Psoas muscle (tissue), 8 donors: ENCODE data around the gene ENTHD1. TPM values are rescaled to one million over a fixed set of nuclear protein-coding genes. Genes with fewer than 3 reads are reported as not detected.
"Not testable (repeated sequence)": the region's sequence is repeated elsewhere in the genome, so short reads cannot be mapped to it uniquely, and the experiment has no call there.

Source experiments
- ATAC-seq, 4 donors: fragments of 200-7000 bp; cut with Tn5 transposase; one replicate each; pipeline ENCODE4 v1.9.1; 2020; ENCODE audit warnings: moderate library complexity in 3 of 4, mild to moderate bottlenecking in 2 of 4
- DNase-seq, 2 donors: peaks; one replicate each; pipeline ENCODE4 v3.0.0-alpha.2; 2020
- H3K27ac ChIP-seq: fragments of 200-600 bp; one replicate; pipeline ENCODE4 v1.8.0; 2022
- H3K27me3 ChIP-seq, 3 donors: fragments of 200-600 bp in 1 of 3; one replicate each; pipeline versions ENCODE4 v1.6.1 to v1.8.0; 2013 to 2022; ENCODE audit warnings: low read length in 2 of 3, mild to moderate bottlenecking in 2 of 3, moderate library complexity in 1 of 3; ENCODE audit not compliant: insufficient read depth in 3 of 3
- H3K36me3 ChIP-seq, 2 donors: fragments of 200-600 bp in 1 of 2; one replicate each; pipeline versions ENCODE4 v1.6.1 to v1.8.0; 2013 to 2022; ENCODE audit warnings: low read depth in 1 of 2, mild to moderate bottlenecking in 1 of 2, moderate library complexity in 1 of 2; ENCODE audit not compliant: insufficient read depth in 1 of 2
- H3K4me1 ChIP-seq: fragments of 200-600 bp; one replicate; pipeline ENCODE4 v1.8.0; 2022
- H3K4me3 ChIP-seq: fragments of 200-600 bp; one replicate; pipeline ENCODE4 v1.8.0; 2022; ENCODE audit warnings: mild to moderate bottlenecking
- H3K9me3 ChIP-seq: fragments of 200-600 bp; one replicate; pipeline ENCODE4 v1.8.0; 2022
- WGBS, 3 donors: extraction: QIAGEN DNeasy Blood & Tissue Kit; methylation state at CpG; one replicate each; pipeline versions ENCODE4 v1.1.6 to v1.1.7; 2013; 5-methylcytosine and 5-hydroxymethylcytosine counted together
- intact Hi-C, 2 donors: fragments of 100-400 bp; cut with DNase I; formaldehyde crosslinking; loops; one replicate each; pipeline versions ENCODE4 v1.11.0 to v1.14.2; 2022
- polyA plus RNA-seq, 3 donors: library from polyadenylated mRNA; stranded (reverse); fragments of 200-250 nt; gene quantifications; one replicate each; pipeline ENCODE4 v1.2.3, GENCODE V29; 2013
- total RNA-seq, 4 donors: library from RNA; stranded (reverse); fragmentation: NEBNext Ultra II Directional in 2 of 4; extraction: Animal tissue kit (Norgen Biotek cat#: 25700) in 2 of 4; gene quantifications; one replicate each; pipeline versions ENCODE4 v1.2.1 to v1.2.4, GENCODE V29; 2021 to 2023
- TF ChIP-seq, protein P1 (sequence below): fragments of 200-600 bp; IDR thresholded peaks from one replicate; pipeline ENCODE4 v1.8.0; 2022; ENCODE audit warnings: antibody characterized with exemption
- donor health status: healthy with polysubstance abuse.
- donor health status: DM: no; HTN: no; CAD: no; lungs with moderate emphysema.
- donor health status: Bipolar disorder and iron deficiency.
- donor health status: healthy.
- donor health status: DM: yes; HTN: yes; CAD: no.
- donor health status: DM: no; HTN: no; CAD: no.
- donor health status: DM: no; HTN: no; CAD: no.
- donor health status: DM: yes; HTN: yes; CAD: no.

The ENTHD1 gene
- total and polyA plus RNA-seq, 7 donors: not detected

DNA sequence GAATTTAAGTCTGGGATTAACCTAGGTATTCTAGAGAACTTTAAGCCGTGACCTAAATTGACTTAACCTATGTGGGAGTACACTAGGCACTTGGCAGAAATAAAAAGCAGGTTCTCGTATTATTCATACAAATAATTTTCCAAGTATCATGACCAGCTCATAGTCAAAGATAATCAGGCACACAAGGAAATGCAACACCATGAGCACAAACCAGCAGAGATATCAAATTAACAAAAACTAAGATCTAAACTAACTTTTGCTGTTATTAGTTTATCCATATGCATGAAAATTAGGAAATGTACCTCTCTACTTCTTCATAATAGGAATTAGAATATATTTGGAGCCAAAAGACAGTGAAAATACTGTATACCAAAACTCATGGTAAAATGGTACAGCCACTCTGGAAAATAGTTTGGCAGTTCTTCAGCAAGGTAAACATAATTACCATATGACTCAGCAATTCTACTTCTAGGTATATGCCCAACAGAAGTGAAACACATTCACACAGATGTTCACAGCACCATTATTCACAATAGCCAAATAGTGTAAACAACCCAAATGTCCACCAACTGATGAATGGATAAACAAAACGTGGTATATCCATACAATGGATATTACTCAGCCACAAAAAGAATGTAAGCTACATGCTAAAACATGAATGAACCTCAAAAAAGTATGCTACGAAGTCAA, 154.1 kb downstream of the ENTHD1 start:
- Histone ChIP-seq H3K27me3 (peaks cover 0 to 31% (median 4%) of the 10 kb centered on the region in 3 donors), H3K4me3 (no peak overlapping the region), H3K9me3 (no peaks in the 10 kb centered on the region), H3K36me3 (no peaks in the 10 kb centered on the region), H3K4me1 (no peaks in the 10 kb centered on the region), H3K27ac (no peak overlapping the region)
- intact Hi-C loops: no loop called here
- no peak for DNase-seq
- ATAC-seq: no peak
- TF ChIP-seq, protein P1, sequence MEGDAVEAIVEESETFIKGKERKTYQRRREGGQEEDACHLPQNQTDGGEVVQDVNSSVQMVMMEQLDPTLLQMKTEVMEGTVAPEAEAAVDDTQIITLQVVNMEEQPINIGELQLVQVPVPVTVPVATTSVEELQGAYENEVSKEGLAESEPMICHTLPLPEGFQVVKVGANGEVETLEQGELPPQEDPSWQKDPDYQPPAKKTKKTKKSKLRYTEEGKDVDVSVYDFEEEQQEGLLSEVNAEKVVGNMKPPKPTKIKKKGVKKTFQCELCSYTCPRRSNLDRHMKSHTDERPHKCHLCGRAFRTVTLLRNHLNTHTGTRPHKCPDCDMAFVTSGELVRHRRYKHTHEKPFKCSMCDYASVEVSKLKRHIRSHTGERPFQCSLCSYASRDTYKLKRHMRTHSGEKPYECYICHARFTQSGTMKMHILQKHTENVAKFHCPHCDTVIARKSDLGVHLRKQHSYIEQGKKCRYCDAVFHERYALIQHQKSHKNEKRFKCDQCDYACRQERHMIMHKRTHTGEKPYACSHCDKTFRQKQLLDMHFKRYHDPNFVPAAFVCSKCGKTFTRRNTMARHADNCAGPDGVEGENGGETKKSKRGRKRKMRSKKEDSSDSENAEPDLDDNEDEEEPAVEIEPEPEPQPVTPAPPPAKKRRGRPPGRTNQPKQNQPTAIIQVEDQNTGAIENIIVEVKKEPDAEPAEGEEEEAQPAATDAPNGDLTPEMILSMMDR: no peak
- WGBS, 3 donors: 72 to 80% (median 77%) methylated on average over 4 of the region's 4 CpGs

GRCh38 chr22:39738746-39739145, 154.8 kb downstream of the ENTHD1 start:
- no peaks in the 10 kb centered on the region for H3K36me3 ChIP-seq
- H3K4me1 ChIP-seq: no peaks in the 10 kb centered on the region
- H3K9me3 ChIP-seq: no peaks in the 10 kb centered on the region
- 75 to 88% (median 80%) methylated on average over 1 of the region's 1 CpG for WGBS, 3 donors
- DNase-seq (no peak), ATAC-seq (no peak)
- TF ChIP-seq, protein P1: no peak
- H3K4me3 ChIP-seq: no peak overlapping the region
- H3K27ac ChIP-seq: no peak overlapping the region
- H3K27me3 ChIP-seq: peaks cover 0 to 30% (median 4%) of the 10 kb centered on the region in 3 donors
- intact Hi-C loops: no loop called here

GRCh38 chr22:39735776-39736175, 157.8 kb downstream of the ENTHD1 start:
- no peak for DNase-seq

GRCh38 chr22:39734866-39735265, 158.7 kb downstream of the ENTHD1 start:
- Histone ChIP-seq H3K4me3 (no peak overlapping the region), H3K9me3 (no peaks in the 10 kb centered on the region), H3K27me3 (peaks cover 0 to 44% (median 4%) of the 10 kb centered on the region in 3 donors), H3K4me1 (no peaks in the 10 kb centered on the region), H3K27ac (no peak overlapping the region), H3K36me3 (no peaks in the 10 kb centered on the region)
- intact Hi-C loops: no loop called here
- DNase-seq: no peak
- WGBS, 3 donors: 81 to 87% (median 84%) methylated on average over 5 of the region's 5 CpGs
- no peak for ATAC-seq
- TF ChIP-seq, protein P1: no peak

More at GRCh38 chr22:39735776-39736175, 157.8 kb downstream of the ENTHD1 start:
- intact Hi-C loops: no loop called here
- Histone ChIP-seq H3K36me3 (no peaks in the 10 kb centered on the region), H3K27me3 (peaks cover 0 to 44% (median 4%) of the 10 kb centered on the region in 3 donors), H3K27ac (no peak overlapping the region), H3K9me3 (no peaks in the 10 kb centered on the region), H3K4me1 (no peaks in the 10 kb centered on the region), H3K4me3 (no peak overlapping the region)
- 80 to 85% (median 82%) methylated on average over 10 of the region's 10 CpGs for WGBS, 3 donors
- TF ChIP-seq, protein P1: no peak
- ATAC-seq: no peak

DNA sequence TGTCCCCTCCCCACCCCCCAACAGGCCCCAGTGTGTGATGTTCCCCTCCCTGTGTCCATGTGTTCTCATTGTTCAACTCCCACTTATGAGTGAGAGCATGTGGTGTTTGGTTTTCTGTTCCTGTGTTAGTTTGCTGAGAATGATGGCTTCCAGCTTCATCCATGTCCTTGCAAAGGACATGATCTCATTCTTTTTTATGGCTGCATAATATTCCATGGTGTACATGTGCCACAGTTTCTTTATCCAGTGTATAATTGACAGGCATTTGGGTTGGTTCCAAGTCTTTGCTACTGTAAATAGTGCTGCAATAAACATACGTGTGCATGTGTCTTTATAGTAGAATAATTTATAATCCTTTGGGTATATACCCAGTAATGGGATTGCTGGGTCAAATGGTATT, 159.5 kb downstream of the ENTHD1 start:
- H3K9me3 ChIP-seq, DNase-seq, H3K36me3 ChIP-seq, intact Hi-C loops, H3K4me3 ChIP-seq, H3K27ac ChIP-seq, H3K4me1 ChIP-seq, ATAC-seq: not testable (repeated sequence)
- peaks cover 0 to 47% (median 1%) of the 10 kb centered on the region in 3 donors for H3K27me3 ChIP-seq
- 69 to 79% (median 77%) methylated on average over 1 of the region's 1 CpG for WGBS, 3 donors
